HK-2 (cell line): ENCODE results near the gene OVCA2.
A peak's percentile ranks its signal among the peaks of the same experiment; 100 is the strongest.
"Not testable (repeated sequence)": the region's sequence is repeated elsewhere in the genome, so short reads cannot be mapped to it uniquely, and the experiment has no call there.

Experiments used
- DNase-seq: peaks from one replicate; pipeline ENCODE4 v3.0.0-alpha.2; 2018; ENCODE audit not compliant: unreplicated experiment

Gene OVCA2

GRCh38 chr17:2041561-2042389 is at the start of gene OVCA2:
Gene OVCA2 (plus strand): TSS chr17:2042022. CDS start chr17:2042048, 26 bp downstream.
- peak; percentile 95 for DNase-seq

- no peak for DNase-seq
These were observed 49.3 kb upstream of the OVCA2 start for GRCh38 chr17:1992541-1992940.

GRCh38 chr17:1994707-1995106 is 47.1 kb upstream of the OVCA2 start:
- DNase-seq = no peak

GRCh38 chr17:1995321-1995892 is 46.4 kb upstream of the OVCA2 start:
- no peak for DNase-seq

GRCh38 chr17:1995907-1996799 is 45.7 kb upstream of the OVCA2 start:
- DNase-seq = no peak

GRCh38 chr17:1996800-1997288 is 45.0 kb upstream of the OVCA2 start:
- DNase-seq = no peak

GRCh38 chr17:1997289-1997926 is 44.4 kb upstream of the OVCA2 start:
- DNase-seq = peak; percentile 40

GRCh38 chr17:1997927-1998742 is 43.7 kb upstream of the OVCA2 start:
- DNase-seq = no peak

- DNase-seq = no peak
These were observed 42.1 kb upstream of the OVCA2 start for GRCh38 chr17:1999557-2000251.

GRCh38 chr17:2002767-2003329 is 39.0 kb upstream of the OVCA2 start:
- DNase-seq = no peak

- no peak for DNase-seq
These were observed 38.3 kb upstream of the OVCA2 start for GRCh38 chr17:2003525-2003924.

GRCh38 chr17:2004435-2004952 is 37.3 kb upstream of the OVCA2 start:
- DNase-seq = no peak

- no peak for DNase-seq
These were observed 33.3 kb upstream of the OVCA2 start for GRCh38 chr17:2008332-2009126.

- DNase-seq = no peak
These were observed 32.1 kb upstream of the OVCA2 start for GRCh38 chr17:2009737-2010136.

GRCh38 chr17:2011411-2012371 is 30.1 kb upstream of the OVCA2 start:
- no peak for DNase-seq

GRCh38 chr17:2012499-2012898 is 29.3 kb upstream of the OVCA2 start:
- DNase-seq = no peak

GRCh38 chr17:2013220-2013993 is 28.4 kb upstream of the OVCA2 start:
- DNase-seq = not testable (repeated sequence)
